Measurements from ENCODE around the gene SRPK1.
"Not testable (repeated sequence)": the region's sequence is repeated elsewhere in the genome, so short reads cannot be mapped to it uniquely, and the experiment has no call there.

Gene SRPK1

DNA sequence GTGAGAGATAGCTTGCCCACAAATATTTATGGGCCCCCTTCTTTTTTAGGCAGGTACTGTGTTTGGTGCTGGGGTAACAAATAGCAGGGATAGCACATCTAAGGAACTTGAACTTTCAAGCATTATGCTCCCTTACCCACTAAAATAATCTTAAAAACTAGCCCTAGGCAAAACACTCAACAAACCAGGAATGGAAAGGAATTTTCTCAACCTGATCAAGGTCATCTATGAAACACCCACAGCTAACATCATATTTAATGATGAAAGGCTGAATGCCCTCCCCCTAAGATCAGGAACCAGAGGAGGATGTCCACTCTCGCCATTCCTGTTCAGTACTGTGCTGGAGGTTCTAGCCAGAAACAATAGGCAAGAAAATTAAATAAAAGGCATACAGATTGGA, 8.7 kb upstream of the SRPK1 start:
- DNase-seq: no peak

DNA sequence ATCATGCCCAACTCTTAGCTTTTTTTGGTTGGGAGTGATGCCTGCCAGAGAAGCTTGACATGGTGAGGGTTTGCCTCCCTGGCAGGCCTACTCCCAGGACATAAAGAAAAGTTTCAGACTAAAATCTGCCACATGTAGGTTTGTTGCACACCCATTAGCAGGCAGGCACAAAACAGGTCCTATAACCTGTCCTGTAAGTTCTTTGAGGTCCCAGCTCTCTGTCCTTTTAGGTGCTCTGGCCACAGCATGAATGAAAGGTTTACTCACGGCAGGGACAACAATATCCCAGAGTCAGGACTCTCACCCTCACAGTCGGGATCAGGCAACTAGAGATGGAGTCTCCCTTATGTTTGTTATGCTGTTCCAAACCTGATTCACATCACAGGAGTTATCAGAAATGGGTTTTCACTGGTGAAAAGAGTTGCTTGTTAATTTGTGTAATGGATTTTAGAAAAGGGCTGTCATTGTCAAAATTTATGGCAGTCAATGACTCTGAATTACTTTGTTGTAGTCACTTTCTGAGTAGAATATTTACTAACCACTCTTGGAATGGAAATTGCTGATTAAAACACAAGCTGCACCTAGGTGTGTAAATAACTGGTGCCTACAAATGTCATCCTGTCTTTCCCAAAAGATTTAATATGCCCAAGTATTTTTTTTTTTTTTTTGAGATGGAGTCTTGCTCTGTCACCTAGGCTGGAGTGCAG, 5.8 kb upstream of the SRPK1 start:
- no peak for DNase-seq

DNA sequence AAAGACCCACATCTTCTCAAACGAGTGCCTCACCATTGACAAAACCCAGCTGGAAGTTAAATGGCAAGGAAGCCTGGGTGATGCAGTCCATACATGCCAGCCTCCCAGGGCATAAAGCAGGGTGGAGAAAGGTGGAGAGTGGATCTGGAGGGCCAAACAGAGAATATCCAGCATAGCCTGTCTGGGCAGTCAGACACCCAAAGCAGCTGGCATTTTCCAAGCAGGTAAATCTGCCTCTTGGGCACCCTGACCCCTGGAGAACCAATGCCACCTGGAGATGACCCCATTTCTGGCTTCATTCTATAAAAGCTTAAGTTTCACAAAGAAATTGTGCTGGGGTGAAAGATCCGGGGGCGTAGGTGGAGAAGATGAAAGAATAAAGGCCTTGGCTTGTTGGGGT, 5.1 kb upstream of the SRPK1 start:
- no peak for DNase-seq

DNA sequence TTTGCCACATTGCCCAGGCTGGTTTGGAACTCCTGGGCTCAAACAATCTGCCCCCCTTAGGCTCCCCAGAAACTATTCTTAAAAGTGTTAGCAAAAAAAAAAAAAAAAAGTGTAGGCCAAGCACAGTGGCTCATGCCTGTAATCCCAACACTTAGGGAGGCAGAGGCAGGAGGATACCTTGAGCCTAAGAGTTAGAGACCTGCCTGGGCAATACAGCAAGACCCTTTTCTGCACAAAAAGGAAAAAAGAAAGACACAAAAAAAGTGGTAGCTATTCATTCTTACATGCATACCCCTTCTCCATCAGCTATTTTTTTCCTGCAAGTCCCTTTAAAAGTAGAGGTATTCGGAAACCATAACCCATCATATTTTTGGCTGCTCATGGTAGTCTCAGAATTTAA, 3.2 kb upstream of the SRPK1 start:
- DNase-seq: no peak

DNA sequence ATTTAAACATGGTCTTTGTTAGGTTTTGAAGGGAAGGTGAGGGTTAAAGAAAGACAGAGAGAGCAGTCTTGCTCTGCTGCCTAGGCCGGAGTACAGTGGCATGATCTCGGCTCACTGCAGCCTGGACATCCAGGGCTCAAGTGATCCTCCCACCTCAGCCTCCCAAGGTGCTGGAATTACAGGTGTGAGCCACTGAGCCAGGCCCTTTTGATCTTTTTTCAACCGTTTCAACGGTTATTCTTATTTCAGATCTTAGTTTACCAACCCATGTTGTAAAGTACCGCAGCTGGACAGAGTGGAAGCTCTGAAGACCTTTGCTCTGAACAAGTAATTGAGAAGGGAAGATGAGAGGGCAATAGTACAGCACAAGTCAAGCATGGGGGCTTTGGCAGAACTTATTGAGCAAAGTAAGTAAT, 1.2 kb upstream of the SRPK1 start:
- DNase-seq: no peak

DNA sequence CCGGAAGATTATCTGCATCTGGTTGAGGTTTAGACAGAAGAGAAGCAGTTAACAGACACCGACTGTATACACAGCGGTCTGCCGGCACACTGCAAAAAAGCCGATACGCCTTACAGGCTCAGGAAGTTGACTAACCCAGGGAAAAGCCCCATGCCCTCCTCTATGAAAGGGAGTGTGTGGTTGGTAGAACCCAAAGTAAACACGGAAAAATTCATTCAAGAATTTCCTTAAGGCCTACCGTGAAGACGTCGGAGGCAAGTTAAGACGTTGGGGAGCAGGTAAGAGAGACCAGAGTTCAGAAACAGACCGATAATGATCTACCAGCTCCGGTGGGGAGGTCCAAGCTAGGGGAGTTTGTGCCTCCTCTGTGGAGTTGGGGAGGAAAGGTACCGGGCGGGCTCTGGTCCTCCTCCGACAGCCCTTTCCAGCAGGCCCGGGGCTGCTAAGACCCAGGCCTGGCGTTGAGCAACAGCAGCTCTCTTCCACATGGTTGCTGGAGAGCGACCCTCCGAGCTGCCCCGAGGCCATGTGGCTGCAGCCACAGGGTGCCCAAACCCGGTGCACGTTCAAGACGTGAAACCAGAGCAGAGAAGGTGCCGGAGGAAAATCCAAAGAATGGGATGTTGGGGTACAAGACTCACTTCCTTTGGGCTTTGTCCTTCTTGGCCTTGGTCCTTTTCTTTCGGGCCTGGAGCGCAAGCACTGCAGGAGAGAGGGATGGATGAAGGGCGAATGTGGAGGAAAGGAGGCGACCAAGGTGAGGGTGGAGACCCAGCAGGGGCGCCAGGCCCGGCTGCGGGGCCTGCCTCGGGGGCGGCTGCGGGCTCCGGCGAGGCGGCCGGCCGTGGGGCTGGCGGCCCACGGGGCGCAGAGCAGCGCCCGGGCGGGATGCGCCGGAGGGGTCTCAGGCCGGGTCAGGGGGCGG, 809 bp downstream of the SRPK1 start:
- DNase-seq: peak; percentile 31

DNA sequence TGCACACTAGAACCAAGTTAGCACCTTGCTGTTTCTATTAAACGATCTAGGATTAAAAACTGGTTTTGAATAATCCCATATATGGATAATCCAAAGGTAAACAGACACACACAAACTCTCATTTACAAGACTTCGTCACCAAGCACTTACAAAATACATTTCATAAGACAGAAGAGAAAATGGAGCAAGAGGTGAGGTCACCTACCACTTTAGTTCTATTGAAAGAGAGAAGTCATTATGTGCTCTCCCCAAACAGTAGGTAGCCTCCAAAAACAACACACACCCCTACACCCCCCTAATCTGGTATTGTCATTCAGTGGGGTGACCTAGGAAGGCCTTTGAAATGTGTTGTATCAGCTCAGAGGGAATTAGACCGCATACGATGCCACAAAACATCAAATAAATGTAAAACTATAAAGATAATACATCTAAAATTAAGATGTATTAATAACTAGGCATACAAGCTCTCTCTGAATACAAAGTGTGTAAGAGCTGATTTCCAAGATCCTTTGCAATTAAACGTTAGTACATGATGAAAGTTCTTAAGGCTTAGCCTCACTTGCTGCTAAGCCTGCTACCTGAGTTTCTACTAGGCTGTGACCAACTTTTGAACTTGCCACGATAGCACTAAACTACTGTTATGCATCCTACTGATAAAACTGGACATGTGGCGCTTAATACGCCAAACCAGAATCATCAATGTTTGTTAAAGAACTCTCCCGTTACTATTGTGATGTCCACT, 1.6 kb downstream of the SRPK1 start:
- DNase-seq: no peak

DNA sequence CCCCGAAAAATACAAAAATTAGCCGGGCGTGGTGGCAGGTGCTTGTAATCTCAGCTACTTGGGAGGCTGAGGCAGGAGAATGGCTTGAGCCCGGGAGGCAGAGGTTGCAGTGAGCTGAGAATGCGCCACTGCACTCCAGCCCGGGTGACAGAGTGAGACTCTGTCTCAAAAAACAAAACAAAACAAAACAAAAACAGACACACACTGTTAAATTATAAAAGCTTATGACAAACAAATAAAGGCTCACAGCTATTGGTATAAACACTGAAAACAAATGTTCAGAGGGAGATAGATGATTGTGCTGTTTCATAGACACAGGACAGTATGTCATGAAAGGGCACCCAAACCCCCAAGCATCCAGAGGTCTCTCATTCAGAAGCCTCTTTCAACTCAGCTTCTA, 4.0 kb downstream of the SRPK1 start:
- DNase-seq: not testable (repeated sequence)

DNA sequence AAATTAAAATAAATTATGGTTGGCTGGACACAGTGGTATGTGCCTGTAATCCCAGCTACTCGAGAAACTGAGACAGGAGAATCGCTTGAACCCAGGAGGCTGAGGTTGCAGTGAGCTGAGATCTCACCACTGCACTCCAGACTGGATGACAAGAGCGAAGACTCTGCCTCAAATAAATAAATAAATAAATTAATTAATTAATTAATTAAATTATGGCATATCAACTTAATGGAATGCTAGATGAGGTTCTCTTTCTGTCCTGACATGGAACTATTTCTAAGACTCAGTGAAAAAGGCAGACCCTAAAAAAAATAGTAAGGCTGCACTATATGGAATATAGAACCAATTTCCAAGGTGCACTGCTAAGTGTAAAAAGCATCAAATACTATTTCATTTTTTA, 4.8 kb downstream of the SRPK1 start:
- DNase-seq: no peak

DNA sequence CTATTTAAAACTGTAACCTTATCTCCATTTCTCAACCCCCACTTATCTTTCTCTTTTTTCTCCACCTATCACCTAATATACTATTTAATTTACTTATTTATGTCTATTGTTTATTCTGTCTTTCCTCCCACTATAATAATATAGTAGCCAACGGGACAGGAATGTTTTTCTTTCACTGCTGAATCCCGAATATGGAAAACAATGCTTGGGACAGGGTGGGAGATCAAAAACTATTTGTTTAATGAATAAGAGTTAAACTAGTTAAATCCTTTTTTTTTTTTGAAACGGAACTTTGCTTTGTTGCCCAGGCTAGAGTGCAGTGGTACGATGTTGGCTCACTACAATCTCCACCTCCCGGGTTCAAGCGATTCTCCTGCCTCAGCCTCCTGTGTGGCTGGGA, 6.4 kb downstream of the SRPK1 start:
- no peak for DNase-seq

DNA sequence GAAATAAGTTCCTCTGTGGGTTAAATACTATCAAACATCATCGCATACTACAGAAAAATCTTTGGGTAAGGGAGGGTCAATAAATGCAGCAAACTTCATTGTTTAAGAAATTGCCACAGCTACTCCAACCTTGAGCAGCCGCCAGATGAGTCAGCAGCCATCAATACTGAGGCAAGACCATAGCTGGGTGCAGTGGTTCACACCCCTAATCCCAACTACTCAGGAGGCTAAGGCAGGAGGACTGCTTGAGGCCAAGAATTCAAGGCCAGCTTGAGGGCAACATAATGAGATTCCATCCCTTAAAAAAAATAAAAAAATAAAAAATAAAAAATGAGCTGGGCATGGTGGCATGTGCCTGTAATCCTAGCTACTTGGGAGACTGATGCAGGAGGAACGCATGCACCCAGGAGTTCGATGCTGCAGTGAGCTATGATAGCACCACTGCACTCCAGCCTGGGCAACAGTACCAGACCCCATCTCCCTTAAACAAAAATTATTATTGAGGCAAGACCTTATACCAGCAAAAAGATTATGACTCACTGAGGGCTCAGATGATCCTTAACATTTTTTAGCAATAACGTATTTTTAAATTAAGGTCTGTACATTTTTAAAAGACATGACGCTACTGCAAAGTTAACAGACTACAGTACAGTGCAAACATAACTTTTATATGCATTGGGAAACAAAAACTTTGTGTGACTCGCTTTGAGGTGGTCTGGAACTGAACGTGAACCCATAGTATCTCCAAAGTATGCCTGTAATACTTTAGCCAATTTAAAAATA, 8.8 kb downstream of the SRPK1 start:
- no peak for DNase-seq

DNA sequence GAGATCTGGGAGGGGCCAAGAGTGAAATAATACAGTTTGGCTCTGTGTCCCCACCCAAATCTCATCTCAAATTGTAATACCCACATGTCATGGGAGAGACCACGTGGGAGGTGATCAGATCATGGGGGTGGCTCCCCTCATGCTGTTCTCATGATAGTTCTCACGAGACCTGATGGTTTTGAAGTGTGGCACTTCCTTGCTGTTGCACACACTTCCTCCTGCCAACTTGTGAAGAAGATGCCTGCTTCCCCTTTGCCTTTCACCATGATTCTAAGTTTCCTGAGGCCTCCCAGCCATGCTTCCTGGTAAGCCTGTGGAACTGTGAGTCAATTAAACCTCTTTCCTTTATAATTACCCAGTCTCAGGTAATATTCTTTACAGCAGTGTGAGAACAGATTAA, 11.3 kb downstream of the SRPK1 start:
- not testable (repeated sequence) for DNase-seq

DNA sequence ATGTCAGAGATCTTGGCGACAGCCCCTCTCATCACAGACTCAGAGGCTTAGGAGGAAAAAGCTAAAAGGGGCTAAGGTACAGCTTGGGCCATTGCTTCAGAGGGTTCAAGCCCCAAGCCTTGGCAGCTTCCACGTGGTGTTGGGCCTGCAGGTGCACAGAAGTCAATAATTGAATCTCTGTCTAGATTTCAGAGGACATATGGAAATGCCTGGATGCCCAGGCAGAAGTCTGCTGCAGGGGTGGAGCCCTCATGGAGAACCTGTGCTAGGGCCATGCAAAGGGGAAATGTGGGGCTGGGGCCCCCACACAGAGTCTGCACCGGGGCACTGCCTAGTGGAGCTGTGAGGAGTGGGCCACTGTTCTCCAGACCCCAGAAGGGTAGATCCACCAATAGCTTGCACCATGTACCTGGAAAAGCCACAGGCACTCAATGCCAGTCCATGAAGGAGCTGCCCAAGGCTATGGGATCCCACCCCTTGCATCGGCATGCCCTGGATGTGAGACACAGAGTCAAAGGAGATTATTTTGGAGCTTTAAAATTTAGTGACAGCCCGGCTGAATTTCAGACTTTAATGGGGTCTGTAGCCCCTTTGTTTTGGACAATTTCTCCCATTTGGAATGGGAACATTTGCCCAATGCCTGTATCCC, 12.0 kb downstream of the SRPK1 start:
- DNase-seq: not testable (repeated sequence)

DNA sequence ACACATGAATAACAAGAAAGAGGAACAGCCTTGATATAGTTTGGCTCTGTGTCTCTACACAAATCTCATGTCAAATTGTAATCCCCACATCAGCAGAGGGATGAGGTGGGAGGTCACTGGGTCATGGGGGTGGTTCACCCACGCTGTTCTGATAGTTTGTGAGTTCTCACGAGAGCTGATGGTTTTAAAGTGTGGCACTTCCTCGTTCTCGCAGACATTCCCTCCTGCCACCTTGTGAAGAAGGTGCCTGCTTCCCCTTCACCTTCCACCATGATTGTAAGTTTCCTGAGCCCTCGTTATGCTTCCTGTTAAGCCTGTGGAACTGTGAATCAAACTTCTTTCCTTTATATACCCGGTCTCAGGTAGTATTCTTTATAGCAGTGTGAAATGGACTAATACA, 13.1 kb downstream of the SRPK1 start:
- no peak for DNase-seq

DNA sequence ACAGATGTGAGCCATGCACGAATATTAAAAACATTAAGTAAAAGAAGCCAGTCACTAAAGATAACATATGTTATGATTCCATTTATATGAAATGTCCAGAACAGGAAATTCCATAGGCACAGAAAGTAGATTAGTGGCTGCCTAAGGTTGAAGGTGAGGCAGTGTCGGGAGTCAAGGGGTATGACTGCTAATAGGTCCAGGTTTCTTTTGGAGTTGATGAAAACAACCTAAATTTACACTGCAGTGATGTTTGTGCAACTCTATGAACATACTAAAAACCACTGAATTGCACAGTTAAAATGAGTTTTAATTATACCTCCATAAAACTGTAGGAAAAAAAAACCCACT, 14.4 kb downstream of the SRPK1 start:
- DNase-seq: no peak

DNA sequence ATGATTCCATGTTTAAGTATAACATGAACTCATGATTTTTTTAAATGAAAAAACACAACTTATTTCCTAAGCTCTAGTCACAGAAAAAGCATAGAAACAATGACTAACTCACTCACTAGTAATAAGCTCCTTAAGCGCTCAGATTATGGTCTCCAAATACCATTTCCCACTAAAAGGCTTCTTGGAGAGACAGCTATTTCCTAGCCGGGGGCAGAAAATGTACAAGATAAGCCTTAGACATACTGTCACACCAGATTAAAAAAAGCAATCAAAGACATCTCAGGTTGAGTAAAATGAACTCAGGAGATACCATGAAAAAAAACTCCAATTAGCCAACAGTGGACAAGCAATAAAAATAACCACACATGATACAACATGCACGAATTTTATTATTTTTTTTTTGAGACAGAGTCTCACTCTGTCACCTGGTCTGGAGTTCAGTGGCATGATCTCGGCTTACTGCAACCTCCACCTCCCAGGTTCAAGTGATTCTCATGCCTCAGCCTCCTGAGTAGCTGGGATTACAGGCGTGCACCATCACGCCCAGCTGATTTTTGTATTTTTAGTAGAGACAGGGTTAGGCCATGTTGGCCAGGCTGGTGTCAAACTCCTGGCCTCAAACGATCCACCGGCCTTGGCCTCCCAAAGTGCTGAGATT, 14.9 kb downstream of the SRPK1 start:
- DNase-seq: no peak

DNA sequence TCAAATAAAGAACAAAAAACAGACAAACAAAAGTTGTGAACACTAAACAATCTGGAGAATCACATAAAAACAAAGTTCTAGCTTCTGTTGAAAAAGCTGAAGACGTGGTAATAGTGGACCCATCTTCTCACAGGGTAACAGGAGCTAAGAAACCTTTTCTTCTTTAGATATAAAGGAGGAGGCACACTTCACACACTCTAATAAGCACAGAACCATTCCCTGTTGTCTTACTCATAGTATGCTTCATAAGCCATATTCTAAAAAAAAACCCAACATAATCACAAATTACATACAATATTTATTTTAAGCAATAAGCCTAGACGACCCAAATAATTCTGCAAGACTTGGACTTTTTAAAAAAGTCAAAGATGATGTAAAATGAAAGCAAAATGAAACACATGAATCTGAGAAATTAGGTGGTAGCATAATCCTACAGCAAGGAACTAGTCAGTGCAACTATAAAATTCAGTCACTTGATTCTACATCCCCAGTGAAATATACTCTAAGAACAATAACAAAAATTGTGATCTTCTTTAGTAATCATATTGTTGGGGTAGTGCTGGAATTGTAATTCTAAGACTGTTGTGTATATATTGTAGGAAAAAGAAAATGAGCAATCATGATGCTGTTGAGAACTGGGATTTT, 15.6 kb downstream of the SRPK1 start:
- DNase-seq: no peak

DNA sequence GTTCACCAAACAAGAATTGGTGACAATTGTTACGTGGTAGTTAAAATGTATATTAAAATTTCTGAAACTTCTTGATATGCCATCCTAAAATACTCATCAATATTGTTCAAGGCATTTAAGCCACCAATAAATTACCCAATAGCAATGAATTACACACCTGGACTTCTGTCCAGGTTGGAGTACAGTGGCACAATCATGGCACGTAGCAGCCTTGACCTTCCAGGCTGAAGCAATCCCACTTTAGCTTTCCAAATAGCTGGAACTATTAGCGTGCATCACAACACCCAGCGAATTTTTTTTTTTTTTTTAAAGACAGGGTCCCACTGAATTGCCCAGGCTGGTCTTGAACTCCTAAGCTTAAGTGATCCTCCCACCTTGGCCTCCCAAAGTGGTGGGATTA, 17.2 kb downstream of the SRPK1 start:
- DNase-seq: no peak

DNA sequence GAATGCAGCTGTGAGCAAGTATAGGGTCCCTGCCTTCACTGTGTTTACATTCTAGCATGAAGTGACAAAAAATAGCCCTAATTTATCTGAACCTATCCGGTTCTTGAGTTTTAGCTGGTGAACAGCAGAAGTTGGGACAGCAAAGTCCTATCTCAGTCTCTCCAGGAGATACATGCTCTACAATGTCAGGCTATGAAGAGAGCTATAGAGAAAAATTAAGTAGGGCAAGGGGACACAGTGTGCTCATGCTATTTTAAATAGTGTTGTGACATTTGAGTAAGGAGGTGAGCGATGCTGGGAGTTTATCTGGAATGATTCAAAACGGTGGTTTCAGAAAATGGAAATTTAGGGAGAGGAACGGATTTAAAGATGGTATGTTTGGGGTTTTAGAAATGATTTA, 20.4 kb downstream of the SRPK1 start:
- no peak for DNase-seq

DNA sequence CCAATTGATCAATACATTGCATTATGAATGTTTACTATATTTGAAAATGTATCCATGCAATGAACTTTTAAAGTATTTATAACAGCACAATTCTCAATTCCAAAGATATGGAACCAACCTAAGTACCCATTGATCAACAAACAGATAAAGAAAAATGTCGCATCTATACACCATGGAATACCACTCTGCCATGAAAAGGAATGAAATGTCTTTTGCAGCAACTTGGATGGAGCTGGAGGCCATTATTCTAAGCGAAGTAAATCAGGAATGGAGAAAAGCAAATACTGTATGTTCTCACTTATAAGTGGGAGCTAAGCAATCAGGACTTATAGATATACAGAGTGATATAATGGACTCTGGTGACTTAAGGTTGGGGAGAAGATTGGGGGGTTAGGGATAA, 22.9 kb downstream of the SRPK1 start:
- DNase-seq: no peak

DNA sequence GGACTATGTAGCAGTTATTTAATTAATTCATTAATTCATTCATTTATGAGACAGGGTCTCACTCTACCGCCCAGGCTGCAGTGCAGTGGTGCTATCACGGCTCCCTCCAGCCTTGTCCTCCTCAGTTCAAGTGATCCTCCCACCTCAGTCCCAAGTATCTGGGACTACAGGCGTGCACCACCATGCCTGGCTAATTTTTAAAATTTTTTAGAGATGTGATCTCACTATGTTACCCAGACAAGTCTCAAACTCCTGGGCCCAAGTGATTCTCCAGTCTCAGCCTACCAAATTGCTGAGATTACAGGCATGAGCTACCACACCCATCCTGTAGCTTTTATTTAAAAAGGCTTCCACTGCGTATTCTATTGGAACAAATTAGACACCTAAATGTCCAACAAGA, 23.4 kb downstream of the SRPK1 start:
- DNase-seq: no peak

All from left hindlimb (tissue), 1 donor.